ENCODE data around the gene CCNY.
"Not testable (repeated sequence)": the region's sequence is repeated elsewhere in the genome, so short reads cannot be mapped to it uniquely, and the experiment has no call there.

Gene CCNY

DNA sequence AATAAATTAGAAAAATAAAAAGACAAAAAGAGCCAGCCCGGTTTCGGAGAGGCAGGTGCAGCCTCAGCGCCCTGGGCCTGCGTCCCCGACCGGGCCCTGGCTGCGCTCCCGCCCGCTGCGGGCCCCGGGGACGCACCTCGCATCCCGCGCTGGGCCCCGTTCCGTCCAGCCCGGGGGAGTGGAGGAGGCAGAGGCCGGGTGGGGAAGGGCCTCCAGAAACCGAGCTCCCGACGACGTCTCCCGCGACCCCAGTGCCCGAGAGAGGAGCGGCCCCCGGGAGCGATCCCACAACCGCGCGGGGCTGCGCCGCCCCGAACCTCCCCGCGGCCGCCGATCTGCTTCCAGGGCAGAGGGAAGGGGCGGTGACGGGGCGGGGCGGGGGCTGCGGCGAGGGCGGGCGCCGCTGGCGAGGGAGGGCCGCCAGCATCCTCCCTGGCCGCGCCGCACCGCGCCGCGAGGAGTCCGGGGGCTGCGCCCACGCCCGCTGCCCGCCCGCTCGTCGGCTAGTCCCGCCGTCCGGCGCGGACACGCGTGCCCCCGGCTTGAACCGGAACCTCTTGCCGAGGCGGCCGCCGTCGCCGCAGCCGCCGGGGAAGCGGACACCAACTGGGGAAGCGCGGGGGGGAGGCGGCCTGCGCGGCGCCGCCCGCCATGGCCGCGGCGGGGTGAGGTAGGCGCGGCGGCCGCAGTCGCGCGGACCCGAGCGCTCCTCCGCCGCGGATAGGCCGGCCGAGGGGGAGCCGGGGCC is at the start of gene CCNY:
TSS of gene CCNY (plus strand) at position 426 of the 748 bp plus-strand sequence. CDS start 545 bp downstream, outside the sequence.
- DNase-seq (ENCODE audit: low read depth in 2 of 2), result peak; percentile 27 to 35

DNA sequence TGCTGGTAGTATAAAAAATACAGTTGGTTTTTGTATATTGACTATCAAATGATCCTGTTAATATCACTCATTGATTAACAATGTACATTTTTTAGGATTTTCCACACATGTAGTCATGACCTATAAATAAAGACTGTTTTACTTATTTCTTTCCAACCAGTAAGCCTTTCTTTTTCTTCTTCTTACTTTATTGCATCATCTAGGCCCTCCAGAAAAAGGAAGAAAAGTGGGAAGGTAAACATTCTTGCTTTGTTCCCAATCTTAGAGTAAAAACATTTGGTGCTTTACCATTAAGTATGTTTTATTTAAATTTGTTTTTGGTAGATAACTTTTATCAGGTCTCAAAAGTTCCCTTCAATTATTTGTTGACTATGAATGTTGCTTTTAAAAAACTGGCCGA is 47.1 kb upstream of the CCNY start:
- no peak for DNase-seq (ENCODE audit: low read depth in 2 of 2)

DNA sequence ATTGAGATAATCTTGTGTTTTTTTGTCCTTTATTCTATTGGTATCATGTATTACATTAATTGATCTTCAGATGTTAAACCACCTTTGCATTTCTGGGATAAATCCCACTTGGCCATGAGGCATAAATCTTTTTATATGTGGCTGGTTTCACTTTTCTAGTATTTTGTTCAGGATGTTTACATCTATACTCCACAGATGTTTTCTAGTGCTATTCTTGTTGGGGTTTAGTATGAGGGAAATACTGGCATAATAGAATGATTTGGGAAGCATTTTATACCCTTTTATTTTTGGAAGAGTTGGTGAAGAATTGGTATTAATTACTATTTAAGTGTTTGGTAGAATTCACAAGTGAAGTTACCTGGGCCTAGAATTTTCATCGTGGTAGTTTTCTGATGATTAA is 41.8 kb upstream of the CCNY start:
- no peak for DNase-seq (ENCODE audit: low read depth in 2 of 2)

DNA sequence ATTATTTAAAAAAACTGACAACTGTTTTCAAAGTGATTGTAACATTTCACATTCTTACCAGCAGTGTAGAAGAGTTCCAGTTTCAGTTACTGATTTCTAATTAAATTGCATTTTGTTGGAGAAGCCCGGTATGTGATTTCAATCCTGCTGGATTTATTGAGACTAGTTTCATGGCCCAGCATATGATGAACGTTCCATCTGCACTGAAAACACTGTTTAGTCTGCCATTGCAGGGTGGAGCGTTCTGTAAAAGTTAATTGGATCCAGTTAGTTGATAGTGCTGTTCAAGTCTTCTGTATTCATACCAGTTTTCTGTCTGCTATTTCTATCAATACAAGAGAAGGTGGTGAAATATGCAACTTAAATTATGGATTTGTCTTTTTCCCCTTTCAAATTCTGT is 37.3 kb upstream of the CCNY start:
- no peak for DNase-seq (ENCODE audit: low read depth in 2 of 2)

DNA sequence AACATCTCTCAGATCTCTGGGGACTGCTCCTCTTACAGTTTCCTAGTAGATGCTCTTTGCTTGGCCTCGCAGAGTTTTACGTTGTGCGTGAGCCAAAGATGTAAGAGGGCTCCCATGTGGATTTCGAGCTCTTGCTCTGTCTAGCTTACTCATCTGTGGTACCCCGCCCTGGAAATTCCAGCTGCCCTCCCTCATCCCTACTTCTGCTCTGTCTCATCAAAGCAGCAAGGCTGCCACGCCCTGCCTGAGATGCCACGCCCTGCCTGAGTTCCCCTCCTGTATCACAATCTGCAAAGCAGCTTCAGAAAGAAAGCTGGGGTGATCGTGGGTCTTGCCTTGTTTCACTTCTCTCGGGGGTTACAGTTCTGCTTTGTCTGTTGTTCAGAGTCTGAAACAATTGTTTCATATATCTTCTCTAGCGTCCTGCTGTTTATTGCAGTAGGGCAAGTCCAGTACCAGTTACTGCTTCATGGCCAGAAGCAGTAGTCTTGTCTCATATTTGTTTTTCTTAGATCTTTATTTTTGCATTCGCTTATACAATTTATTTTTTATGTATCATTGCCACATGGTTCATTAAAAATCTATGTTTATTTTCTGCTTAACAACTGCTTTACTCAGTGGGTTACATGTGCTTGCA is 36.1 kb upstream of the CCNY start:
- DNase-seq (ENCODE audit: low read depth in 2 of 2), result peak; percentile 36 to 42

DNA sequence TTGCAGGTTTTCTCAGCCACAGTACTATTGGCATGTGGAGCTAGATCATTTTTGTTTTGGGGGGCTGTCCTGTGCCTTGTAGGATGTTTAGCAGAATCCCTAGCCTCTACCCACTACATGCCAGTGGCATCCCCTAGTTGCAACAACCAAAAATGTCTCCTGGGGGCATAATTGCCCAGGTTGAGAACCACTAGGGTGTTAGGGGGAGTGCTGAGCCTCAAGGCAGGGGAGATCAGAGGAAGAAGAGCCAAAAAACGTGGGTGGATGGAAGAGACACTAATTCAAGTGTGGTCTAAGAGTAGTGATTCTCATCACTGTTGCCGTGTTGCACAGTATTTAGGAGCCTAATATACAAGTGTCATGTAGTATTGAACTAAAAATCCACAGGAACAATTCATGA is 31.7 kb upstream of the CCNY start:
- no peak for DNase-seq (ENCODE audit: low read depth in 2 of 2)

DNA sequence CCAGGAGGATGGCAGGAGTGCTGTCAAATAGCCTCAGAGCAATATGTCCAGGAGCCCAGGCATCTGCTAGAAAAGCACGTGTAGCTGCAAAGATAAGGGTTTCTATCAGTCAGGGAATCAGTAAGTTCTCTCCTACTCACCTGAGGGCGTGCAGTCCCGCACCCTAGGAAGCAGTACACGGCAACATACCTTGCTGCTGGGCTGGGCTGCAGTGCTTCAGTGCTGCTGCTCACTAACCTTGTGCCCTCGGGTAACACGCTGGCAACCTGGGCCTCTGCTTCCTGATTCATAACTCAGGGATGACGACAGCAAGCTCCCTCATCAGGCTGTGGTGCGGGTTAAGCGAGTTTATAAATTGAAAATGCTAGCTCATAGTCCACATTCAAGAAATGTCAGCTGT is 29.5 kb upstream of the CCNY start:
- no peak for DNase-seq (ENCODE audit: low read depth in 2 of 2)

DNA sequence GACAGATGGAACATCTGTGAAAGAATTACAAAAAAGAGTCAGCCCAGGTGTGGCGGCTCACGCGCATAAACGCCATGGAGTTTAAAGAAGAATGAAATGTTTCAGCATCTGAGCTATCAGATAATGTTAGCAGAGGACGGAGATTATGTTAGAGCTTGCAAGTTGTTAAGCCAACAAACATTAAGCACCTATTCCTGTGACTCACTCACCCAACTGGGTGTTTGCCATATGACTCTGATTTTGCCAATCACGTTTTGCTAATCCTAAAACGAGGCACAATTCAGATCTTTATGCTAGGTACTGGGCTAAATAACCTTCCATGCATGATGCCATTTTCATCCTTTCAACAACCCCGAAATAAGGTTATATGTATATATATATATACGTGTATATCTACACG is 29.0 kb upstream of the CCNY start:
- DNase-seq (ENCODE audit: low read depth in 2 of 2), result no peak

DNA sequence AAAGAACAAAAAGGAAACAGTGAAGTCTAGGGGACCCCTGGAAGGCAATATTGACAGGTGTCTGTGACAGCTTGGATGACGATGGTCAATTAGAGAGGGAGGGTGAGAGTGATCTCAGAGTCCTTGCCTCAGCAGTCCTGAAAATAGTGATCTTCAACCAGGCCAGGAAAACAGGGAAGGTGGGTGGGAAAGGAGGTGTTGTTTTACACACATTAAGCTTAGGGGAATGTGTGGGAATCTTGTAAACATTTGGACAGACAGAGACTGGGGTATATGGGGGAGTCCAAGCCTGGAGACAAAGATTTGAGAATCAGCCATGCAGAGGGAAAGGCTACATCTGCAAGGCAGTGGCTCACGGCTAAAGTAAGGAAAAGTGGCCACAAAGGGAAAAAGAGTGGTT is 27.5 kb upstream of the CCNY start:
- no peak for DNase-seq (ENCODE audit: low read depth in 2 of 2)

DNA sequence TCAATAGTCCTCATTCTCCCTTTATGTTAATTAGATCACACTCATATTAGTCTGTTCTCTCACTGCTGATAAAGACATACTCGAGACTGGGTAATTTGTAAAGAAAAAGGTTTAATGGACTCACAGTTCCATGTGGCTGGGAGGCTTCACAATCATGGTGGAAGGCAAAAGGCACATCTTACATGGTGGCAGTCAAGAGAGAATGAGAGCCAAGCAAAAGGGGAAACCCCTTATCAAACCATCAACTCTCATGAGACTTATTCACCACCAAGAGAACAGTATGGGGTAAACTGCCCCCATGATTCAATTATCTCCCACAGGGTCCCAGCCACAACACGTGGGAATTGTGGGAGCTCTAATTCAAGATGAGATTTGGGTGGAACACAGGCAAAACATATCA is 22.2 kb upstream of the CCNY start:
- DNase-seq (ENCODE audit: low read depth in 2 of 2), result not testable (repeated sequence)

DNA sequence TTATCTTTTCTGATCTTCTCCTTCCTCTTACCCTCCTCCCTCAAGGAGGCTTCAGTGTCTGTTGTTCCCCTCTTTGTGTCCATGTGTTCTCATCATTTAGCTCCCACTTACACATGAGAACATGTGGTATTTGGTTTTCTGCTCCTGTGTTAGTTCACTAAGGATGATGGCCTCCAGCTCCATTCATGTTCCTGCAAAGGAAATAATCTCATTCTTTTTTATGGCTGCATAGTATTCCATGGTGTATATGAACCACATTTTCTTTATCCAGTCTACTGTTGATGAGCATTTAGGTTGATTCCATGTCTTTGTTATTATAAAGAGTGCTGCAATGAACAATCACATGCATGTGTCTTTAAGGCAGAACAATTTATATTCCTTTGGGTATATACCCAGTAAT is 21.1 kb upstream of the CCNY start:
- DNase-seq (ENCODE audit: low read depth in 2 of 2), result not testable (repeated sequence)

DNA sequence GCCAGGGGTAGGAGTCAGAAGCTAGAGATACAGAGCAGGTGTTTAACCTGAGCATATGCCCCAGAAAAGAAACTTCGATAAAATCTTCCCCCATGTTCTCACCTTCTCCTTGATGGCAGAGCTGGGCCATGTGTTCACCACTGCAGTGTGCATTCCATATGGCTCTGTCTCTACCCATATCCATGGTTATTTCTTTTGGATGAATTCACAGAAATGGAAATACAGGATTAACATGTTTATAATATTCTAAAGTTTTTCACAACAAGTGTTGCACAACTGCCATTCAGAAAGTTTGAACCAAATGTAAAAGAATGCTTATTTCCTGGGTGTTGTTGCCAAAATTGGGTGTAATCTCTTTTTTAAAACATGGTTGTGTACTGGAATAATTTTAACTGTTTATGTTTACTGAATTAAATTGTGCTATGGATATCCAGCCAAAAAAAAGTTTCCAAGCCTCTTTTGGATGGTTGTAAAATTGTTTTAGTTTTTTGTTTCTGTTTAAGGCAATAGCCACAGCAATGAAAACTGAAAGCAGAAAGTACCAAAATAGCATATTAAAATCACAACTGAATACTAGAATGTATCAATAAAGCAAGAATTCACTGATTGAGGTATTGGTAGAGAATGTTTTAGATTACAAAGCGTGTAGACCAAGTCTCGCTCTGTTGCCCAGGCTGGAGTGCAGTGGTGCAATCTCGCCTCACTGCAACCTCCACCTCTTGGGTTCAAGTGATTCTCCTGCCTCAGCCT is 19.9 kb upstream of the CCNY start:
- DNase-seq (ENCODE audit: low read depth in 2 of 2), result no peak

DNA sequence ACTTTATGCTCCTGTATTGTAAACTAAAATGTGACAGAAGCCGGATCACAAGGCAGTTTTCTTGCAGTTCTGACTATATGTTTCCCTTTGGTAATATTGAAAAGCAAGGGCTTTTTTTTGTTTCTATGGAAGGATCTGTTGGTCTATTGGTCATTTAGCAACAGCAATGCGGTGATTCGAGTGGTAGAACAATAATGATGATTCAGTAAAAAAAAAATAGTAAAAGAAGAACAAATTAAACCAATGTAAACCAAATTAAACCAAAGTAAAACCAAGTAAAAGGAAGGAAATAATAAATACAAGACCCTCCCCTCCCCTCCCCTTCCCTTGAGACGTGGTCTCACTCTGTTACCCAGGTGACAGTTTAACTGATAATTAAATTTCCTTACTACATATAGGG is 17.8 kb upstream of the CCNY start:
- no peak for DNase-seq (ENCODE audit: low read depth in 2 of 2)

DNA sequence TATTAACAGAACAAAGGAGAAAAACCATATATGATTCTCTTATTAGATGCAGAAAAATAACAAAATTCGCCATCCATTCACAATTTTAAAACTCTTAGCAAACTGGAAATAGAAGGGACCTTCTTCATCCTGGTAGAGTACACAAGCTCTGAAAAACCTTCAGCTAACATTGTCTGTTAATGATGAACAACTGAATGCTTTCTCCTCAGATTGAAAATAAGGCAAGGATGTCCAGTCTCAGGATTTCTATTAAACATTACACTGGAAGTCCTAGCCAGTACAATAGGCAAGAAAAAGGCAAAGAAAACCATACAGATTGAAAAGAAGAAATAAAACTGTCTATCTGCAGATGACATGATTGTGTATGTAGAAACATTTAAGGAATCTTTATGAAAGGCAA is 16.0 kb upstream of the CCNY start:
- DNase-seq (ENCODE audit: low read depth in 2 of 2), result no peak

DNA sequence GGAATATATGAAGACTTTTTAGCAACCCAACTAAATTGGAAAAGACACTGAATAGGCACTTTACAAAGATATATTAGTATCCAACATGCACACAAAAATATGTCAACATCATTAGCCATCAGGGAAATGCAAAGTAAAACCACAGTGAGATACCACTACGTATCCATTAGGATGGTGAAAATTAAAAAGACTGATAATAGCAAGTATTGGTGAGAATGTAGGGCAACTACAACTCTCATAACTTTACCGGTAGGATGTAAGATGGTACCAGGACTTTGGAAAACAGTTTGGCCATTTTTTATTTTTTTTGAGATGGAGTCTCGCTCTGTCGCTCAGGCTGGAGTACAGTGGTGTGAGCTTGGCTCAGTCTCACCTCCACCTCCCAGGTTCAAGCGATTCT is 13.7 kb upstream of the CCNY start:
- no peak for DNase-seq (ENCODE audit: low read depth in 2 of 2)

DNA sequence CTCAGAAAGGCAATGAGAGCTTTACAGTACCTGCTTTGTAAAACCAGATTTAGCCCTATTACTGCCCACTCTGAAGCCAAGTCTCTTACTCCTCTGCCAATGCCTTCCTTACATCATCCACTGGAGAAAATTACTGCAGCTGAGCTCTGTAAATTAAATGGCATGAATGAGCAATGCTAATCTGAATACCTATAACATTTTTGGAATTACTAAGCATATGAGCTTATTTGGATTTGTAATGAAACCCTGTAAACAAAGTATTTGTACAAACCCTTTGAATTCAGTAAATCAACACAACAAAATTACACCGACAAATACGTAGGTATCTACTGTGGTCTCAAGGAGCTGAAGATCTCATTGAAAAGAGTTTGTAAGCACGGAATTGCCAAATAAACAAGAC is 12.1 kb upstream of the CCNY start:
- no peak for DNase-seq (ENCODE audit: low read depth in 2 of 2)

DNA sequence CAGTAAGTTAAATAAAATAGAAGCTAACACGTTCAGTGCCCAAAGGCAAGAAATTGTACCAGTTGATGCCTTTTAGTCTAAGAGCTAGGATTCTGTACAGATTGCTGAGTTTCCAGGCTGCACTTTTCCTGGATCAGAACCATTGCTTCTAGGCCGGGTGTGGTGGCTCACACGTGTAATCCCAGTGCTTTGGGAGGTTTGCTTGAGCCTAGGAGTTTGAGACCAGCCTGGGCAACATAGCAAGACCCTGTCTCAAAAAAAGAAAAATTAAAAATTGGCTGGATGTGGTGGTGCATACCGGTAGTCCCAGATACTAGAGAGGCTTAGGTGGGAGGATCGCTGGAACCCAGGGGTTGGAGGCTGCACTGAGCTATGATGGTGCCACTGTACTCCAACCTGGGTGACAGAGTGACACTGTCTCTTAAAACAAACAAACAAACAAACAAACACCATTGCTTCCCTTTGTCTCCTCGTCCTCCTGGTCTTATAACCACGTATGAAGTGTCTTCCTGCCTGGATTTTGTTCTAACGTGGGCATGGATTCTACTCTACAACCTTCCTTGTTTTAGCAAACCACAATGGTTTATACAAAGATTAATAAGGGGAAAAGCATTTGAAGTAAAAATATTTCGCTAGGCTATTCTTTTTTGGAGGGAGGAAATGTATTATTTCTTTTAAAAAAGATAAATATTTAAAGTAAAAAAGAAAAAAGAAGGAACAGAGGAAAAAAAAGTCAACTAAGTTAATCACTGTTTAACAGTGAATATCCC is 9.7 kb upstream of the CCNY start:
- no peak for DNase-seq (ENCODE audit: low read depth in 2 of 2)

DNA sequence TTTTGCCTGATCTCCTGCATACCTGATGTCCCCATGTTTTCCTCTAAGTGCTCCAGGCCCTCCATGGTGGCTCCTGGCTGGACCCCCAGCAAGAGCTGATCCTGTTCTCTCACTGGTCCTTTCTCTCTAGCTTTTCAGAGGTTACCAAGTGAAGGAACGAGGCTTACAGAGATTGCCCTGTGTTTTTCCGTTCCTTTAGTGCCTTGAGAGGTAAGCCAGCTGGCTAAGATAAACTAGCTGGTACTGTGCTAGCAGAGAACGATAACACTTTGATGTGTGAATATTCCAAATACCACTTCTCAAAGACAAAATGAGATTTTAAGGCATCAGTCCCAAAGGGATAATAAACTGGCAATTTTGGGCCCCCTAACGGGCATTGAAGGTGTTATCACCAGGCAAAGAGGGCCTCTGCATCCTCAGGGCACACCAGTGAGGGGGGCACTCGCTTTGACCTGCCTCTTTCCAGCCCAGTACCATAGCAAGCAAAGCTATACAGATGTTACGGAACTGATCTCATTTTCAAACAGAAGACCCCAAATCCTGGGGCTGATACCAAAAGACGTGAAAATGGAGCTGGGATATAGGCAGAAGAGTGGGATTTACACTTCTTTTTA is 8.4 kb upstream of the CCNY start:
- no peak for DNase-seq (ENCODE audit: low read depth in 2 of 2)

DNA sequence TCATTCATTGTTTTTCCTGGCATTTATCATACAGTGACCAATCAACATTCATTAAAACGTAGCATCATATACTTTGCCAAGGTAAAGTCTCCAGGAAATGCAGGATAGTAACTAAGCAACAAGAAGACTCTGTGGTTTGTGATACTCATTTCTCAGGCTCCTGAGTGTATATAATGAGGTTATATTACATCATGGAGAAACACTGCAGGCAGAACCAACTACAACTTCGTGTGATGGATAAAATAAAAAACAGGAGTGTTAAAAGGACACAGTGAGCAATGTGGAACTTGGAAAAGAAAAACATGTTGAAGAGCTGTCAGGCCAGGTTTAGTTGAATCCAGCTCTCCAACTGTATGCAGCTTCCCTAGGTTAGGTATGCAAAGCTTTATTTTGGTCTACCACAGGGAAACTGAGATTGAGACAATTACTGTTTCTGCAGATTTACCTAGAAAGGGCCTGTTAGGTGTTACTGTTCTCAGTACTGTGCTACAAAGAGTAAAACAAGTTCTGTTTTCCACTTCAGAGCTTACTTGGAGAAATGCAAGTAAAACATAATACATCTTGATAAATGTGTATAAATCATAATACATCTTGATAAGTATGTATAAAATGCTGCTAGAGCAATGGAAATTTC is 7.8 kb upstream of the CCNY start:
- DNase-seq (ENCODE audit: low read depth in 2 of 2), result no peak

DNA sequence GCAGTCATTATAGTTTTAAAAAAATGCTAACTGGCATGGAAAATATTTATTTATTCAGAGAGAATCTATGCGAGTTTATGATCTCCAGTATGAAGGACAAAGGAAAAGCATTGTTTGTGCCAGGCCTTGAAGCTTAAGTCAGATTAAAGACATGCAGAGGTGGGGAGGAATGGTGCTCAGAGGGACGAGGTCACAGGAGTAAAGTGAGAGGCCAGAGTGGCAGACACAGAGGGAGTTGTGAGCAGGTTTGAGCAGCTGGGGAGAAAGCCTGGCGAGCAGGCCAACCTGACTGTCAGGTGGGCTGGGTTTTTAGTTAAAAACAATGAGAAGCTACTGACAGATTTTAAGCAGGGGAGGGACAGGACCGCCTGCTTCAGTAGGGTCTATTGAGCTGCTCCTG is 6.8 kb upstream of the CCNY start:
- no peak for DNase-seq (ENCODE audit: low read depth in 2 of 2)
